ENCODE measurements around the gene ATXN2.
A peak's percentile ranks its signal among the peaks of the same experiment; 100 is the strongest.
"Not testable (repeated sequence)": the region's sequence is repeated elsewhere in the genome, so short reads cannot be mapped to it uniquely, and the experiment has no call there.

ATXN2 gene

GRCh38 chr12:111570084-111570961, 28.8 kb downstream of the ATXN2 start:
- DNase-seq (ENCODE audit: low read depth), result no peak
- H3K4me3 ChIP-seq (ENCODE audit: low read depth, low read length), result no peak overlapping the region
- no peak for TF ChIP-seq CTCF (IDR thresholded peaks at IDR 0.05; ENCODE audit: control insufficient read depth, extremely low read depth, insufficient read depth)

DNA sequence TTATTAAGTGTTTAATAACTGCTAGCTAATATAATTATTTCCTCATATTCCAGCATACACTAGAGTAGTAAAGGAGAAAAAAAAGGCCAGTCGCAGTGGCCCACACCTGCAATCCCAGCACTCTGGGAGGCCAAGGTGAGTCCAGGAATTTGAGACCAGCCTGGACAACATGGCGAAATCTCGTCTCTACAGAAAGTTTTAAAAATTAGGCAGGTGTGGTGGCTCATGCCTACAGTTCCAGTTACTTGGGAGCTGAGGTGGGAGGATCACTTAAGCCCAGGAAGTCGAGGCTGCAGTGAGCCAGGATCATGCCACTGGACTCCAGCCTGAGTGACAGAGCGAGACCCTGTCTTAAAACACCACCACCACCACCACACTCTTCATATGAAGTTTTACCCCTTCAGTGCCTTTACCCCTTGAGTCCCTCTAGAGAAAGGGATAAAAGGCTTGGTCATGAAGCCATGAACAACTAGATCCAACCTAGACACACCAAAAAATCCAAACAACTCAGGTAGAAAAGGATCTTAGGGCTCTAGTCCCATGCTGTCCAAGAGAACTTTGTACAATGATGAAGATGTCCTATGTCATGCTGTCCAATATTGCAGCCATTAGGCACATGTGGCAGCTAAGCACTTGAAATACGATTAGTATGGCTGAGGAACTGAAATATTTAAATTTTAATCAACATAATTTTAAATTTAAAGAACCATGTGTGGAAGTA, 29.6 kb downstream of the ATXN2 start:
- no peak for DNase-seq (ENCODE audit: low read depth)
- TF ChIP-seq CTCF (IDR thresholded peaks at IDR 0.05; ENCODE audit: control insufficient read depth, extremely low read depth, insufficient read depth), result no peak
- no peak overlapping the region for H3K4me3 ChIP-seq (ENCODE audit: low read depth, low read length)

GRCh38 chr12:111560844-111561243, 38.3 kb downstream of the ATXN2 start:
- not testable (repeated sequence) for H3K4me3 ChIP-seq (ENCODE audit: low read depth, low read length); DNase-seq (ENCODE audit: low read depth)

DNA sequence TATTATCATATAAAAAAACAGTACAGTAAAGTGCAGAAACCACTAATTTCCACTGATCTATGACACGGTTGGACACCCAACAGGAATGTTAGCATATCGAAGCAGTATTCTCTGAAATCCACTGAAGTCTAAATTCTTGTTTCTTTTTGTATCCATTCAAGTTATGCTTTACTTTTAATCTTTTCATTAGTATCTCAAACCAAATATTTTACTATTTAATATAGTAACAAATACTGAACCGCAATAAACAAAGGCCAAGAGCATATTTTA, 41.1 kb downstream of the ATXN2 start:
- no peak overlapping the region for H3K4me3 ChIP-seq (ENCODE audit: low read depth, low read length)
- DNase-seq (ENCODE audit: low read depth), result no peak
- no peak for TF ChIP-seq CTCF (IDR thresholded peaks at IDR 0.05; ENCODE audit: control insufficient read depth, extremely low read depth, insufficient read depth)

DNA sequence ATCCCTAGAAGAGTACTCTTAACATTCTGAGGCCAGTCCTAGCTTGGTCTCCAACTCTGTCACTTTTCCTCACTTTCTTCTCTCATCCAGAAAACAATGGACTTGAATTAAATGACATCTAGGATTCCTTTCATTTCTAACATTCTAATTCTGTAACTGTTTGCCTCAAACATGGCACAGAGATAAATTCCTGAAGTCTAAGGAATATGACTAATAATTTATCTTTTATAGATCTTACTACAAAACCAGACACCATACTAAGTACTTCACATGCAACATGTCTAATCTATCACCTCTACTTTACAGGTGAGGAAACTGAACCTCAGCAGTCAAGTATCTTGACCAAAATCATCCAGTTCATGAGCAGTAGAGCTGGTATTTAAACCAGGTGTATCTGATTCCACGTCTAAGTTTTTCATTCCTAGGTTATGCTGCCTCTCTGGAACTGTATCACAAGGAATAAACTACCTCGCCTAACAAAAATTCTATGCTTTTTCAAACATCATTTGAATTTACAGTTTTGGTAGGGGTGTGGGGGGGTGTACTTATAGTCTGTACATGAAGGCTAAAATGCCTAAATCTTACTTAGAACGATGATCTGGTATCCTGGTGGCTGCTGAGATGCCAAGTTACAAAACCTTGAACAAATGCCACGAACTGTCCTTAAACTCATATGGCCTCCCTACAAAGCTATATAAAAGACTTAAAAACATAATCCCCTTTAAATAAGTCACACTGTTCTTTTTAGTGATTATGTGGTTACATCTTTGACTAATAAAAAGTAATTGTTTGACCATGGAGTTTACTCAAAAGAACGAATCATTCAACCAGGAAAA, 41.6 kb downstream of the ATXN2 start:
- H3K4me3 ChIP-seq (ENCODE audit: low read depth, low read length), result peak overlapping the region; percentile 4; the same call in 1 of the 2 replicates
- no peak for DNase-seq (ENCODE audit: low read depth)
- TF ChIP-seq CTCF (IDR thresholded peaks at IDR 0.05; ENCODE audit: control insufficient read depth, extremely low read depth, insufficient read depth), result no peak

DNA sequence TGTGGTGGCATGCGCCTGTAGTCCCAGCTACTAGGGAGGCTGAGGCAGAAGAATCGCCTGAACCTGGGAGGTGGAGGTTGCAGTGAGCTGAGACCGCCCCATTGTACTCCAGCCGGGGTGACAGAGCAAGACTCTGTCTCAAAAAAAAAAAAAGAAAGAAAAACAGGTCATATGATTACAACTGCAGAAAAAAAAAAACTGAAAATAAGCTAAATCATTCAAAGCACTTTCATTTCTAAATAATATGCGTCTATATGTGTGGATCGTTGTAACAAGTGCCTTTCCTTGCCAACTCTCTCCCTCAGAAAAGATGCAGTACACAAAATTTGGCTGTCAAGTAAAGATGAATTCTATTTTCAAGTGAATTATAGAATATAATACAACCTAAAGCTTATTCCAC, 42.4 kb downstream of the ATXN2 start:
- no peak for TF ChIP-seq CTCF (IDR thresholded peaks at IDR 0.05; ENCODE audit: control insufficient read depth, extremely low read depth, insufficient read depth)
- no peak overlapping the region for H3K4me3 ChIP-seq (ENCODE audit: low read depth, low read length)
- DNase-seq (ENCODE audit: low read depth), result no peak

GRCh38 chr12:111555313-111555712, 43.8 kb downstream of the ATXN2 start:
- not testable (repeated sequence) for DNase-seq (ENCODE audit: low read depth); H3K4me3 ChIP-seq (ENCODE audit: low read depth, low read length)

Measured in LNCaP clone FGC (cell line).